ENCODE results near the gene PSMF1.

The PSMF1 gene

DNA sequence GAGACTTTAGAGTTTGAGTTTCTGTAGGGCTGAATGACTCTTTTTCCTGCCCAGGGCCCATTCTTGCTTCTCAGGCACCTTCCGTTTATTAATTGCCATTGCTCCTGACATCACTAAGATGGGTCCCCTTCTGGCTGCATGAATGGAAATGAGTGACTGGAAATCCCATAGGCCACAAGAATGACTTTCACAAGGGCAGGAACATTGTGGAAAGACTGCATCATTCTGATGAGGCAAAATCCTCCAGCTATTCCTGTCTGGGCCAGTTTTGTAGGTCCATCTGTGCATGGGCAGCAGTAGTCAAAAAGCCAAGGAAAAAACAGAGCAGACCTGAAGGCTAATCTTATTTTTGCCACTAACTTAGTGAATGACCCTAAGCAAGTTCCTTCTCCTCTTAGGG is 47.1 kb downstream of the PSMF1 start:
- no peak for DNase-seq

- peak; percentile 18 for DNase-seq
These were observed 47.5 kb downstream of the PSMF1 start for GRCh38 chr20:1165941-1166340.

- DNase-seq: no peak
These were observed 48.7 kb downstream of the PSMF1 start for GRCh38 chr20:1166948-1167720.

DNA sequence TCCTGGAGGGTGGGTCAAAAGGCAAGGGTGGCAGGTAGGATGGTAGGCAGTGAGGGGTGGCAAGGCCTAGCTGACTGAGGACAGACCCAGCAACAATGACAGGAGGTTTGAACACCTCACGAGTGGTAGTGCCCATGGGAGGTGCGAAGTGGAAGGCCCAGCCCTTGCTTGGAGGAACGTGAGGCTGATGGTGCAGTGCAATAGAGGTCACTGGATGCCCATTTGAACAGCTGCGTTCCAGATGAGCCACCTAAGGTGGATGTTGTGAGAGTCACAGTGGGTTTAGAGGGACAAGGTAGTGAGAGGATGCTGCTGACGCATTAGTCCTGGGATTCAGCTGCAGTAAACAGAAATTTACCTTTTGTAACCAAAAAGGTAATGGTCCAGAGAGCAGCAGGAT is 50.8 kb downstream of the PSMF1 start:
- DNase-seq: no peak

DNA sequence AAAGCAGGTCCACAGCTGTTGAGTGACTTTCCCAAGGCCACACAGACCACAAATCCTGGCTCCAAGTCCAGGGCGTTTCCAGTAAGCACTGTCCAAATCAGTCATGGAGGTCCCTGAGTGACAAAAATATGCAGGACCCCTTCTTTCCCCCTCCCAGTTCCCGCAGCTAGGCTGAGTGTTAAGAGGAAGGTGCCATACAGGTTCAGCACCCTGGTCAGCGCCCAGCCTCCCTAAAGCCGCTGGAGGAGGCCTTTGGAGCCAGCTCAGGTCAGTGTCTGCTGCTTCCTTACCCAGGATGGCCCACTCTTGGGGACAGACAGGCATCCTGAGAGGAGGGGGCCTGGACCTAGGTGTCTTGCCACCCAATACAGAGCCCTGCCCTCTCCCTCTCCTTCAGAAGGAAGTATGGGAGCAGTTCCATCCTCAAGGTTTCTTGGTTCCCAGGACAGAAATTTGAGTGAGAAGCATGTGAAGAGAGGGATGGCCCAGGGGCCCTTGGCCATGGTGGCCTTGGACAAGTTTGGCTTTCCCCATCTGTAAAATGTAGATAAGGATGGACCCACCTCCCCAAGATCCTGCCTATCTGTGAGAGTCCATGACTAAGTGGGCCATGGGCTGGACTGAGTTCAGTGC is 53.2 kb downstream of the PSMF1 start:
- DNase-seq: peak; percentile 77

DNA sequence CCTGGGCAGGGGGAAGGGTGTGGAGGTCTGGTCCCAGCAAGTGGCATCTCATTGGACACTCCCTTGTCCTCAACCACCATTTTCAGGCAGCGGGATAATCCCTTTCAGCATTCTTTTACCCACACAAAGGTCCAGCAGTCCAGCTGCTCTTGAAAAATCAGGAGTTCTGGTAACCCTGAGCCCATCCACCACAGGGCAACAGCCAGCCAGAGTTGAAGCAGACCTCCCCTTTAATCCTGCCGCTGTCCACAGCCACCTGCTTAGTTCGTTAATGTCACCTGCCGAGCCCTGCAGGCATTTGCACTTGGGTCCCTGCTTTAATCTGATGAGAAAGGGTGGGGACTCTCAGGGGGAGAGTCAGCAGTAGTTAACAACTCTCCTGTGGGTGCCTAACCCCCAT is 55.3 kb downstream of the PSMF1 start:
- no peak for DNase-seq

GRCh38 chr20:1174787-1175186 is 56.4 kb downstream of the PSMF1 start:
- DNase-seq: no peak

GRCh38 chr20:1177680-1178079 is 59.3 kb downstream of the PSMF1 start:
- peak; percentile 28 for DNase-seq

GRCh38 chr20:1178103-1178502 is 59.7 kb downstream of the PSMF1 start:
- DNase-seq: no peak

GRCh38 chr20:1178623-1179022 is 60.2 kb downstream of the PSMF1 start:
- DNase-seq: no peak

GRCh38 chr20:1180949-1181348 is 62.5 kb downstream of the PSMF1 start:
- DNase-seq: no peak

GRCh38 chr20:1182106-1182505 is 63.7 kb downstream of the PSMF1 start:
- DNase-seq: no peak

- DNase-seq: no peak
These were observed 64.8 kb downstream of the PSMF1 start for GRCh38 chr20:1183153-1183552.

DNA sequence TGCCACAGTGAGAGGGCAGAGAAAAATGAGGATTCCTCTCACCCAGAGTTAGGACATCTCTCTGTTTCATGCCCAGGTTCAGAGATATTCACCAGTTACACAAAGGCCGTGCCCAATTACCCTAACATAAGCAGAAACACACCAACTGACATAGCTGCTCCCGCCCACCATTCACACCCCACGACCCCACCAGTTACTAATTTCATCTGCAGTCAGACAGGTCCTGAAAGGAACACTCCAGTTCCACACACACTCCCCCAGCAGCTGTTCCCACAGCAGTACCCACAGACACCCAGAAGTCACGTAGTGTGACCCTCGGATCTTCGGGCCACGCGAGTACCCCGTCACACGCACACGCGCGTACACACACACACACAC is 65.8 kb downstream of the PSMF1 start:
- no peak for DNase-seq

- DNase-seq: no peak
These were observed 66.4 kb downstream of the PSMF1 start, which contains the start of gene TMEM74B for GRCh38 chr20:1184638-1185315. Gene TMEM74B (minus strand): TSS chr20:1184981. CDS start chr20:1183801, 1,180 bp downstream.

GRCh38 chr20:1185316-1185741 is 66.9 kb downstream of the PSMF1 start:
- no peak for DNase-seq

- peak; percentile 80 for DNase-seq
These were observed 67.5 kb downstream of the PSMF1 start for GRCh38 chr20:1185790-1186334.

DNA sequence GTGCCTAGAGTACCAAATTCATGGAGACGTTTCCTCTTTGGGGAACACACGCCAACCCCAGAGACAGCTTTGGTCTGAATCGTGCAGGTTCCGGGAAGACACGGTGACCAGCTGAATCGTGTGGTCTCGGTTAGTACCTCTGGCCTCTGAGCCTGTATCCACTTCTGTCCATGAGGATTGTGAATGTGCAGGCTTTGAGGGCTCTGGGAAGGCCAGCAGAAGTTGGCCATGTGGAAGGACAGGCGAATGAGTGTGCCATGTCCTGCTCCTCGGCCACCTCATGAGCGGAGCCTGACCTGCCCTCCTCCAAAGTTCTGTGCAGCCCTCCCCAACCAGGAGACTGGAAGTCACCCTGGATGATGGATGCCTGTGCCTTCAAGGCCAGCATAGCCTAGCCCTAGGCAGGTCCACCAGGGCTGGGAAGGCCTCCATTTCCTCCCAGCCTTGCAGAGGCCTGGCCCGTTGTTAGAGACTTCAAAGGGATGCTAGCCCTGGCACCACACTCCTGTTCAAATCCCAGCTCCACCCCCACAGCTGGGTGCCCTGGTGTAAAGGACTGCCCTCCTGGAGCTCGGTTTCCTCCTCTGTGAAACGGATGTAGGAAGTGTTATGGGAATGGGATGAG is 68.1 kb downstream of the PSMF1 start:
- no peak for DNase-seq

DNA sequence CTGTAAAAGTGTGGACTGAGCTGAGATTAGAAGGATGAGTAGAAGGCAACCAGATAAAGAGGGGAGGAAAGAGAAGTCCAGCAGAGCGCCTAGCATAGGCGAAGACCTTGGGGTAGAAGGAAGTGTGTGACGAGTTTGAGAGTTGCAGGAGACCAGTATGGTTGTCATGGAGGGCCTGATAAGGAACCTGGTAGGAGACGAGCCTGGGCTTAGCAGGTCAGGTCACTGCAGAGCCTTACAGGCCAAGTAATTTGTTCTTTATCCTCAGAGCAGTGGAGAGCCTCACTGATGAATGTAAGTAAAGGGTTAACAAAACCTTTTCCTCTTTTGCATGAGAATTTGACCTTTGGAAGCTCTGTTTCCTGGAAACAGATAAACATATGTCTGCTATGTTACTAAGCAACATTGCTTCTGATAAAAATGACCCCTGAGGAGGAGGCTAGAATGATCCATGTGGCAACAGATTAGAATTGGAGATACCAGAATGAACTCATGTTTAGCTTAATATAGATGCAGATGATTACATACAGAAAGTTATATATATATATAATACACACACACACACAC is 69.3 kb downstream of the PSMF1 start:
- DNase-seq: peak; percentile 58

DNA sequence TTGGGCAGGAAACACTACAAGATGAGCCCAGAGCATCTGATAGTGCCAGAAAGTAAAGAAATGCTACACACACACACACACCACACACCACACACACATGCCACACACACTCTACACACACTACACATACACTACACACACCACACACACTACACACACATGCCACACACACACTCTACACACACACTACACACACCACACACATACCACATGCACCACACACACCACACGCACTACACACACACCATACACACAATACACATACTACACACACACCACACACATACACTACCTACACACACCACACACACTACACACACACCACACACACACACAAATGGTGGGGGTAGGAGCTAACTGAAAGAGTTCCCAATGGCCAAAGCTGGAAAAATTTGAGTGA is 69.9 kb downstream of the PSMF1 start:
- no peak for DNase-seq

DNA sequence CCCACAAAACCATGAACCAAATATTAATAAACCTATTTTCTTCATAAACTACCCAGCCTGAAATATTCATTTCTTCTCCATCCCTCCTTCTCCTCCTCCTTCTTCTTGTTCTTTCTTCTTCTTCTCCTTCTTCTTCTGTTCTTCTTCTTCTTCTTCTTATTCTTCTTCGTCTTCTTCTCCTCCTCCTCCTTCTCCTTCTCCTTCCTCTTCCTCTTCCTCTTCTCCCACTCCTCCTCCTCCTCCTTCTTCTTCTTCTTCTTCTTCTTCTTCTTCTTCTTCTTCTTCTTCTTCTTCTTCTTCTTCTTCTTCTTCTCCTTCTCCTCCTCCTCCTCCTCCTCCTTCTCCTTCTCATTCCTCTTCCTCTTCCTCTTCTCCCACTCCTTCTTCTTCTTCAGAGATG is 71.4 kb downstream of the PSMF1 start:
- DNase-seq: no peak

DNA sequence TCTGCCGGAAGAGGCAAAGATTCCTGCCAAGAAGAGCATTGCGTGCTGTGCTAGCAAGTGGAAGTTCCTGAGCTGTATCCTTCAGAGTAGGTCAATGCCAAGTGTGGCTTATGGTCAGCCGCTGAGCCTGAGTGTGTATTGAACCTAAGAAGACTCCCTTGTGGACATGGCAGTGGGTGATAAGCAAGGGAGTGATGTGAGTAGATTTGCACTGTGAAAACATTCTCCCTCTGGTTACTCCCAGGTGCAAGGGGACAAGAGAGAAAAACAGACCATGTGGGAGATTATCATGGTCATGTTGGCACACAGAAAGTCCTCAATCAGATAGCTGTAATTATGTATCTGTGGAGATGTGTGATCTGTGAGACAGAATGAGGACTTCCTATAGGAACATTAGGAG is 72.4 kb downstream of the PSMF1 start:
- DNase-seq: no peak

- no peak for DNase-seq
These were observed 72.9 kb downstream of the PSMF1 start for GRCh38 chr20:1191299-1191698.

Measured in hematopoietic multipotent progenitor cell treated with erythropoietin and hydrocortisone succinate and interleukin-3 and kit ligand, for 4 days (in vitro differentiated cells).